ENCODE data around the gene CYSRT1.

- no peak for TF ChIP-seq CTCF (IDR thresholded peaks at IDR 0.05; ENCODE audit: insufficient read depth, low read depth, low read length)
- TF ChIP-seq EZH2 (IDR thresholded peaks at IDR 0.05; ENCODE audit: insufficient read depth, low read length): no peak
Measured at GRCh38 chr9:137271696-137272076, 46.7 kb downstream of the CYSRT1 start.
